Smooth muscle cell of the brain vasculature (primary cell): ENCODE data around the gene GNG7.
A peak's percentile ranks its signal among the peaks of the same experiment; 100 is the strongest.
"Not testable (repeated sequence)": the region's sequence is repeated elsewhere in the genome, so short reads cannot be mapped to it uniquely, and the experiment has no call there.

ENCODE experiments used
- DNase-seq: peaks from one replicate; pipeline ENCODE4 v3.0.0-alpha.2; 2012; ENCODE audit warnings: low read depth, low spot score

Gene GNG7

DNA sequence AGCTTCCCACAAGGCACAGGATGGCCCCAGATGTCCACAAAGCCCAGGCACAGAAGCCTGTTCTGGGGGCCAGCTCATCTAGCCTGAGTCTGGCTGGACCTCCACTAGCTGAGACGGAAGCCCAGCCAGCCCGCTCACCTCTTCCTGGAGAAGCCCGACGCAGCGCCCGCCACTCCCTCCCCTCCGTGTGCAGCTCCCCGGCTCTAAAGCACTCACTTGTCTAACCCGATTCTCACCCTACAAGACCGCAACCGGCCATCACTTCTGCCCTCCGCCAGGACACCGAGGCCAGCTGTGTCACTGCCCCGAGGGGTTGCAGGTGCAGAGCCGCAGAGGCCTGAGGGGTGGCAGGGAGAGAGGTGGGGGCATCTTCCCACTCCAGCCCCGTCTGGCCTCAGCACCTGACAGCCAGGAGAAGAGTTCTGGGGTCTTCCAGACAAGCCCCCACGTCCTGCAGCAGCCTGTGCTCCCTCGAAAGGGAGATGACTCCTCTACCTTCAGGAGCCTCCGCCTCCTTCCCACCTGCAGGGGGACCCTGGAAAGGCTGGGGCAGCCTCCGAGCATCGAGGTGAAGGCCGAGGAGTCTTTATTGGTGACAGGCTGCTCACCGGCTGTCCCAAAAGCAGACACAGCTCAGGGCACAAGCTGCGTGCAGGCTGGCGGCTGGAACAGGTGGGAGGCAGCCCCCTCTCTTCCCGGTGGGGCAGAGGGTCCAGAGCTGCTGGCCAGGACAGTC is 24.6 kb upstream of the GNG7 start:
- no peak for DNase-seq

DNA sequence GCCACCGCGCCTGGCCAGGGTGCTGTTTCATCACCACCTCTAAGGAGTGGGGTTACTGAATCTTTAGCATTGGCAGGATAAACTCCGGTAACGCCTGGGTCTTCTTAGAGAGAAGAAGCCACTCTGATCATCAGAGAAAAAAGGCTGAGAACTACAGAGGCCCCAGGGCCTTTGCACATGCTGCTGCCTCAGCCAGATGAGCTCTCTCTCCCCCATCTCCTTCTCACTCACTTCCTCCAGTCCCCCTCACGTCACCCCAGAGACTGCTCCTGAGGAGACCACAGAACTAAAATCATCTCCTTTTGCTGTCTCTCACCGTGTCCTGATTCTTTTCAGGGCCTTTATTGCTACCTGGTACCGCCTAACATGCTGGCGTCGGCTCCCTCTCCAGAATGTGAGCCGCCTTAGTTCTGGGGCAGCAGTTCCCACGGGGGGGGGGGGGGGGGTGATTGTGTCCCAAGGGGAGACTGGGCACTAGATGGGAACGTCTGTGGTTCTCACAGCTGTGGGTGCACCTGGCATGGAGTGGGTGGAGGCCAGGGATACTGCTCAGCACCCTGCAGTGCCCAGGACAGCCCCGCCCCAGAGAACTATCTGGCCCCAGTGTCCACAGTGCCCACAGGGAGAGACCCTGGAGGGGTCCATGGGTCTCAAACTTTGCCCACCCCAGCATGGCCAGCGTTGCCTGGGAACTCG is 23.8 kb upstream of the GNG7 start:
- no peak for DNase-seq

- DNase-seq: no peak
These were observed 21.7 kb upstream of the GNG7 start for GRCh38 chr19:2724148-2724557.

DNA sequence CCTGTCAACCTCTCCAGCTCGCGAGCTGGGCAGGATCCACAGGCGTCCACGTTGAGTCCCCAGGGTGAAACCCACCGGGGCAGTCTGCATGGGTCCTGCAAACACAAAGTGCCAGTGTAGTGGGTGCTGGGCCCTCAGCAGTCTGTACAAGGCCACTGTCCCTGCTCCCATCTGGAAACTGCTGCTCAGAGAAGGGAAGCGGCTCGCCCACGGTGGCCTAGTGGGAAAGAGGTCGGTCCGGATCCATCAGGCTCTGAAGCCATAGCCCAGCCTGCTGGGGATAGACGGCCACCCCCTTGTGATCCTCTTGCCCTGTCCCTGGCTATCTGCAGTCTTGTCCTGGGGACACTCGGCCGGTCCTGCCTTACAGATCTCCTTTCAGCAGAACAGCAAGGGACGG is 21.3 kb upstream of the GNG7 start:
- no peak for DNase-seq

- no peak for DNase-seq
These were observed 20.8 kb upstream of the GNG7 start for GRCh38 chr19:2723345-2723715.

DNA sequence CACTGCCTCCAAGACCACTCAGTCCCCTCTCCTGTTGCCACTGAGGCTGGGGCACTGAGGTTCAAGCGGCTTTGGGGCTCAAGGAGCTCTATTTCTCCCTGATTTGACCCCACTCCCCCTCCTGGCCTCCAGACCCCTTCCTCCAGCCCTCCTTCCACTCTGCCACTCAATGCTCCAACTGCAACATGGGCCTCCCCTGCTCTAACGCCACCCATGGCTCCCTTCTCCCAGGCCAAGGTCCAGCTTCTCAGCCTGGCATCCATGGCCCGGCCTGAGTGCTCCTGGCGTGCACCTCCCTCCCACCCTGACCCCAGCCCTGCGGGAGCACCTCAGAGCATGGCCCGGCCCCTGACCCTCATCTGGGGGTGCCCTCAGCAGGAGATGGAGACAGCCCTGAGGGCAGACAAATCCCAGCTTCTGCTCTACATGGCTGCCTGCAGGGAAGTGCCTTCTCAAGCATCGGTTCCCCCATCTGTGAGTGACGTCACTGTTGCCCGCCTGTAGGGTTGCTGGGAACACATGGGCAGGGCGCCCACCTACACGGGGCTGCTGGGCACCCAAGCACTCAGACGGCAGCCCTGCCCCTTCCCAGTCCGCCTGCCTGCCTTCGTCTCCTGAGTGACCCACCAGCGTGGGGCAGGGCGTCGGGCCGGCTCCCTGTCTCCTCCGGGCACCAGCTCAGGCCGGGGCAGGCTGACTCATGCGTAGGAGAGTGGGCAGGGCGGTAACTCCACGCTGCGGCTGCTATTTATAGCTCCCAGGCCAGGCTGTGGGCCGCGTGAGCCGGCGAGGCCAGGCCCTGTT is 20.2 kb upstream of the GNG7 start:
- peak; percentile 17 for DNase-seq

DNA sequence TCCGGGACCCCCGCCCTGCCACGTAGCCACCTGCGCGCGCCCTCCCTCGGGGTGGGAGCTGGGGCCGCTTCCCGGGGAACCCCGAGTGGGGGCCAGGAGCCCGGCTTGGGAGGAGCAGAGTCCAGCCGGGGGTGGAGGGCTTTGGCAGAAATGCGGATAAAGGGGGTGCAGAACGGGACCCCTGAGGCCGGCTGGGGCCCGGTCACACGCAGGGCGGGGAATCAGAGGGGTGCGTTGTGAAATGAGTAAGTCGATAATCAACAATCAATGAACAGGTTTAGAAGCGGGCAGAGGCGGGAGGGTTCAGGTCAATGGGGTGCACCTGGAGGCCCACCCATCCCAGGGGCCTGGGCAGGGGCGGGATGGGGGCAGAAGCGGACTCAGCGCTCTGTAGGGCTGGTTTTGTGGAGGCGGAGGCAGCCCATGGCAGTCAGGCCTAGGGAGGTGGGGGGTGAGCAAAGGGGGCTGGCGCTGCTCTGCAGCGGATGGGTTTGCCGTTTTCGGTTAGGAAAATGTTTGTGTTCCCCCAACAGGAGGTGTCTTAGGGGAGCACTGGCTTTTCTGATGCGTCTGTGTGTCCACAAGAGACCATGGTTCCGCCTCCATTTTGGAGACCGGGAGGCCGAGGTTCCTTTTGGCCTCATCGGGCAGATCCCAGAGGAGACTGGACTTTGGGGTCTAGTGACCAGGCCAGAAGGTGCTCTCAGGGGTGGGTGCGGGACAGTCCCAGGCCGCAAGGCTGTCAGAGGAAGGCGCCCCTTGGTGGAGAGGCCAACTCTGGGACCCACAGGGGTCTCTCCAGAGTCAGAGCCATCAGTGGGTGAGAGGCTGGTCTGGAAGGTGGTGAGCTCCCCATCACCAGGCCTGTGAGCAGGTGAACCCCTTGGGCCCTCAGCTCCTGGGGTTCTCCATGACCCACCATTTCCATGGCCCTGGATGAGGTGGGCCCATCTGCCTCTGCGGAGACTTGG is 19.4 kb upstream of the GNG7 start:
- DNase-seq: no peak

DNA sequence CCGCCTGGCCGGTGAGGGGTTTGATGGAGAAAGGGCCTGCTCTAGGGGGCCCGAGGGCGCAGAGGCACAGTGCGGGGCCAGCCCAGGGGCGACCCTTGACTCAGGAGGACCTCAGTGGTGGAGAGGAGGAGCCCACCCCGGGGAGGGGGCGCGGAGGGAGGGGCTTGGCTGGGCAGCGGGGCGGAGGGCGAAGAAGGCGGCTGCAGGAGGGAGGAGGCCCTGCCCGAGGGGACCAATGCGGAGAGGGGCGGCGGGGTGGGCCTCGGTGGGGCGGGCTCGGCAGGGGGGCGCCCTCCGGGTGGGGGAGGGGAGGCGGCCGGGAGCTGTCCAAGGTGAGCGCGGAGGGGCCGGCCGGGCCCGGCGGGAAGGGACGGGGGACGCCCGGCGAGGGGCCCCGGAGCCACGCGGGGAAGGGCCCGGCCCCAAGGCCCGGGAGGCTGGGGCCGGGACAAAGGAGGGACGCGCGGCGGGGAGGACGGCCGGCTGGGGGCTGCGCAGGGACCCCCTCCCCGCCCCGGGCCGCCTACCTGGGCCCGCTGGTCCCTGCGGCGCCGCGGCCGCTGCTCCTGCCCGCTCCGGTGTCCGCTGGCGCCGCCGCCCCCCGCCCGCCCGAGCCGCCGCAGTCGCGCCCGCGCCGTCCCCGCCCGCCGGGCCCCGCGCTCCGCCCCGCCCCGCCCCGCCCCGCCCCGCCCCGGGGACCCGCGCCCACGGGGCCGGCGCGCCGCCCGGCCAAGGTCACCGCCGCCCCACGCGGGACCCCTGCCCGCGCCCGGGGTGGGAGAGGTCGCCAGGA is 18.5 kb upstream of the GNG7 start, which contains the start of gene DIRAS1:
DIRAS1 (minus strand) TSS at position 596 of the 793 bp plus-strand sequence. CDS start 3,566 bp downstream, outside the sequence.
- DNase-seq: no peak

- no peak for DNase-seq
These were observed 17.7 kb upstream of the GNG7 start for GRCh38 chr19:2719920-2720776.

DNA sequence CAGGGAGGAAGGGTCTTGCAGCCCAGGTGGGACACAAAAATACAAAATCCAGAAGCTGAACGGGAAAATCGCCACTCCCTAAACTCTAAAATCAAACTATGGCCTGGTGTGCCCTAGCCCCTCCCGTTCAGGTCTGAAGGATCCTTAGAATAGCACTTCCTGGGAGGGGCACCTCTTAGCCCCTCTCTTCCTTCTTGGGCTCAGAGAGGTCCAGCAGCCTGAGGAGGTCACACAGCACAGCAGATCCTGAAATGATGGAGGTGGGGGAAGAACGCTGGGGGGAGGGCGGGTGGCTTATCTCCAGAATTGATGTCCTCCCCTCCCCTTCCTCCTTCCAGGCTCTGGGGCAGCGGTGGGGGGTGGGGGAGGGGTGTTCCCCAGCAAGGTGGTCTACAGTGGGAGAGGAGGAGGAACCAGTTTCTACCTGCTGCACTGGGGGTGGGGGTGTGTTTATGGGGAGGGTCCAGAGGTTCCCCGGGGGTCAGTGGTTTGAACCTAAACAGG is 16.8 kb upstream of the GNG7 start:
- no peak for DNase-seq

GRCh38 chr19:2717638-2718541 is 15.4 kb upstream of the GNG7 start:
- DNase-seq: no peak

DNA sequence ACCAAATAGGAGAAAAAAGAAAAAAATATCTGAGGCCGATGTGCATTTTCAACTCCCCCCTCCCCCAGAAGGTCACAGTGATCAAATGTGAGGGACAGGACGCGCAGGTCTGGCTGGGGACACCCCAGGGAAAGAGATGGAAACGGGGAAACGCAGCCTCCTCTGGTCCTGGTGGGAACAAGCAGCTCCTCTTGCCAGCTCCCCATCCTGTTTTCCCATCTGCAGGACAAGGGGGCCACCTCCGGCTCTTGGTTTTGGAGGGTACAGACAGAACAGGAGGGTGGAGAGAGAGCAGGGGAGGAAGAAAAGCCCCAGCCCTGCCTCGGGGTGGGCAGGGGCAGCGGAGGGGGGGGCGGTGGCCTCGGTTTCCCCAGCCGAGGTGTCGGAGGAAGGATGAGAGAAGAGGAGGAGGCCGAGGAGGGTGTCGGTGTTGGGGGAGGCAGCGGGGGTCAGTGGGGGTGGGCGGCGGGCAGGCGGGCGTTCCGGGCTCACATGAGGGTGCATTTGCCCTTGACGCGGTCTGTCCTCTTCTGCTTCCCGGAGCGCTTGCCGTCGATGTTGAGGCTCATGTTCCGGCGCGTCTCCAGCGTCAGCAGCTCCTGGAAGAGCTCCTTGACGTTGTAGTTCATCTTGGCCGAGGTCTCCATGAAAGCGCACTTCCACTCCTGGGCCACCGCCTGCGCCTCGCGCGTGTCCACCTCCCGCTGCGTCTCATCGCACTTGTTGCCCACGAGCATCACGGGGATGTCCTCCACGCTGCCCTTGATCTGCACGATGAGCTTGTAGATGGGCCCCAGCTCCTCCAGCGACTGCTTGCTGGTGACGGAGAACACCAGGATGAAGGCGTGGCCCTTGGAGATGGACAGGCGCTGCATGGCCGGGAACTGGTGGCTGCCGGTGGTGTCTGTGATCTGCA is 14.5 kb upstream of the GNG7 start:
- no peak for DNase-seq

DNA sequence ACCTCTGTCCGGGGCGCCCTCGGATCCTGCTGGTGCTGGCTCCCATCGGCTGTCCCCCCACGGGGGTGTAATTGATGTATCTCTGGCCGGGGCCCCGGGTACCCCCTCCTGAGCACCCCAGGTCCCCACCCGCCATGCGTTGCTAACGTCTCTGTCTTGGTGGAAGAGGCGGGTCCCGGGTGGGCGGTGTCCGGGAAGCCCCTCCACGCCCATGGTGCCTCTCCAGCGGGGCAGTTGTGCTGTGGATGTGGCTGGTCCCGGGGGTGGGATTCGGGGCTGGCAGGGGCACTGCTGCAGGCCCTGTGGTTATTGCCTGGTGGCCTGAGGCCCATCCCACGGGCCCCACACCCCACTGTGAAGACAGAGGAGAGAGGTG is 13.8 kb upstream of the GNG7 start:
- DNase-seq: no peak

DNA sequence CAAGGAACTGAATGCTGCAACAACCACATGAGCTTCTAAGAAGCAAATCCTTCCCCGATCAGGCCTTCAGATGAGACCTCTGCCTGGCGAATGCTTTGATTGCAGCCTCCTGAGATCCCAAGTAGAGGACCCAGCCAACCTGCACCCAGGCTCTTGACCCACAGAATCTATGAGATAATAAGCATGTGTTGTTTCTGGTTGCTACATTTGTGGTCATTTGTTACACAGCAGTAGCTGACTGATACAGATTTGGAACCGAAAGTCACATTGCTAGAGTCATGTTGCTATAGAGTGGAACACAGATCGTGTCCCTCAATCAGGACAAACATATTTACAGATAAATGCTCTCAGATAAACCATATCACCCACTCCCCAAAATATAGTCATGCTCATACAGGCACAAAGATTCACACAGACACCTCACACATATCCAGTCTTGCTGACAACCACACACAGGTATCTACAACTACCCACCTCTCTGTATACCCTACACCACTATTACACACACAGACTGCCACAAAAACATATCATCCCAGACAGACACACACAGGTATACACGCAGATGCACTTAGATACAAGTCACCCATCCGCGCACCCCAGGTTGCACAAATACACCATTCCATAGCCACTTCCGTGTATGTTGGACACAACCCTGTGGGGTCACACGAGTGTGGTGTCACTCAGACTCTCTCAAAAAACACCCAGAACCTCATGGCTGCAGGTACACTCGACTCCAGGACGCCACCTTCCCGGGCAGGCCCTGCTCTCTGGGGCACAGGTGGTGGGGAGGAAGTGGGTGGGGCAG is 13.2 kb upstream of the GNG7 start:
- no peak for DNase-seq

- DNase-seq: no peak
These were observed 12.2 kb upstream of the GNG7 start for GRCh38 chr19:2714531-2715269.

GRCh38 chr19:2714102-2714501 is 11.6 kb upstream of the GNG7 start:
- DNase-seq: not testable (repeated sequence)
